CD4-positive, alpha-beta memory T cell (primary cell): ENCODE measurements around the gene HDAC10. TPM values are rescaled to one million over a fixed set of nuclear protein-coding genes. Genes with fewer than 3 reads are reported as not detected.
A peak's percentile ranks its signal among the peaks of the same experiment; 100 is the strongest.
"Not testable (repeated sequence)": the region's sequence is repeated elsewhere in the genome, so short reads cannot be mapped to it uniquely, and the experiment has no call there.

Source experiments
- CTCF ChIA-PET: fragments of 350-600 bp; sonication (Branson Sonifier 250); formaldehyde crosslinking; loops from one replicate; lab custom pipeline; 2021; ENCODE audit warnings: inconsistent platforms; ENCODE audit not compliant: partially characterized antibody; lab: Charles Lee
- POLR2A ChIA-PET: fragments of 350-600 bp; sonication (Branson Sonifier 250); formaldehyde crosslinking; loops from one replicate; lab custom pipeline; 2021; ENCODE audit not compliant: partially characterized antibody; lab: Charles Lee
- DNase-seq, 5 donors: peaks; one replicate each; pipeline versions ENCODE4 v3.0.0 to v3.0.0-alpha.2; 2020 to 2022; ENCODE audit warnings: mixed read lengths in 1 of 5
- H3K27ac ChIP-seq: one replicate; pipeline ENCODE4 v1.7.0; 2013; ENCODE audit warnings: low read depth, low read length
- H3K27me3 ChIP-seq: 2 replicates; pipeline ENCODE4 v1.7.0; 2013; ENCODE audit warnings: mild to moderate bottlenecking, low read length, moderate library complexity; ENCODE audit not compliant: insufficient read depth
- H3K36me3 ChIP-seq: 2 replicates; pipeline ENCODE4 v1.7.0; 2013; ENCODE audit warnings: mild to moderate bottlenecking, low read length, moderate library complexity; ENCODE audit not compliant: insufficient read depth
- H3K4me1 ChIP-seq: 2 replicates; pipeline ENCODE4 v1.7.0; 2013; ENCODE audit warnings: mild to moderate bottlenecking, low read length, moderate library complexity; ENCODE audit not compliant: insufficient read depth
- H3K4me3 ChIP-seq, 2 donors: one replicate each; pipeline ENCODE4 v1.7.0; 2013; ENCODE audit warnings: low read length in 2 of 2, mild to moderate bottlenecking in 1 of 2
- H3K9me3 ChIP-seq, 2 donors: one replicate each; pipeline ENCODE4 v1.7.0; 2013; ENCODE audit warnings: low read length in 2 of 2, control low read depth in 1 of 2; ENCODE audit not compliant: control insufficient read depth in 1 of 2
- H3K27ac Mint-ChIP-seq, 7 donors: one replicate each; pipeline ENCODE4 v1.8.0; 2020 to 2021; ENCODE audit warnings: mixed read lengths in 7 of 7, mild to moderate bottlenecking in 6 of 7, inconsistent platforms in 3 of 7, moderate library complexity in 3 of 7
- H3K27me3 Mint-ChIP-seq, 2 donors: one replicate each; pipeline ENCODE4 v1.8.0; 2020 to 2021; ENCODE audit warnings: mixed read lengths in 2 of 2
- H3K36me3 Mint-ChIP-seq, 2 donors: one replicate each; pipeline ENCODE4 v1.8.0; 2020 to 2021; ENCODE audit warnings: mixed read lengths in 2 of 2, inconsistent platforms in 1 of 2, mild to moderate bottlenecking in 1 of 2
- H3K4me1 Mint-ChIP-seq, 4 donors: one replicate each; pipeline ENCODE4 v1.8.0; 2020 to 2021; ENCODE audit warnings: mixed read lengths in 4 of 4, mild to moderate bottlenecking in 1 of 4
- H3K4me3 Mint-ChIP-seq, 8 donors: one replicate each; pipeline ENCODE4 v1.8.0; 2020 to 2021; ENCODE audit warnings: mixed read lengths in 8 of 8, mild to moderate bottlenecking in 7 of 8, moderate library complexity in 6 of 8, inconsistent platforms in 3 of 8
- H3K9me3 Mint-ChIP-seq, 8 donors: one replicate each; pipeline ENCODE4 v1.8.0; 2020 to 2021; ENCODE audit warnings: mixed read lengths in 8 of 8, mild to moderate bottlenecking in 5 of 8, inconsistent platforms in 3 of 8, moderate library complexity in 1 of 8
- intact Hi-C: fragments of 100-400 bp; cut with micrococcal nuclease; formaldehyde crosslinking; loops from one replicate; pipeline ENCODE4 v1.15.1; 2023
- polyA plus RNA-seq, 2 donors: library from polyadenylated mRNA; unstranded; fragments of 300-500 nt; fragmentation: Illumina TruSeq; gene quantifications; one replicate each; pipeline ENCODE4 v1.2.3, GENCODE V29; 2021
- total RNA-seq, 2 experiments: library from RNA; stranded (reverse); gene quantifications; one replicate each; pipeline ENCODE4 v1.2.3, GENCODE V29; 2021

Gene HDAC10
- total and polyA plus RNA-seq, 4 experiments from 2014 or later = 3.8 to 151 (median 73.7) TPM

DNA sequence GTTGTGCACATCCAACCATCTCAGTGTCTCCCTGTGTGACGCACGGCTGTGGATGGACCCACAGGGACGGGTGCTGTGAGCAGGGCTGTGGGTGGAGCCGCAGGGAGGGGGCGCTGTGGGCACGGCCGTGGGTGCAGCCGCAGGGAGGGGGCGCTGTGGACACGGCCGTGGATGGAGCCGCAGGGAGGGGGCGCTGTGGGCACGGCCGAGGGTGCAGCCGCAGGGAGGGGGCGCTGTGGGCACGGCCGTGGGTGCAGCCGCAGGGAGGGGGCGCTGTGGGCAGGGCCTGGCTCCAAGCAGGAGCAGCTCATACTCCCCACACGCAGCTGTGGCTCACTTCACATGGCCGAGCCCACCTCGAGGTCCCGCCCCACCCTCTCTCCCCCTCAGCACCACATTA lies 25.1 kb upstream of the HDAC10 start:
- no peaks in the 10 kb centered on the region for H3K27me3 ChIP-seq
- Mint-ChIP-seq H3K27me3 (no peaks in the 10 kb centered on the region), H3K27ac (peak overlapping the region in 1 of 7 donors; percentile 66), H3K4me1 (peaks cover 0 to 8% (median 3%) of the 10 kb centered on the region in 4 donors), H3K36me3 (no peaks in the 10 kb centered on the region), H3K9me3 (no peaks in the 10 kb centered on the region), H3K4me3 (no peak overlapping the region)
- peak in 3 of 5 donors; percentile 24 to 58 (median 52) for DNase-seq
- H3K9me3 ChIP-seq = no peaks in the 10 kb centered on the region
- ChIA-PET POLR2A (interaction anchor here (1.0 to 1.4 kb wide), 4 partner anchors 31 to 66 kb away, joined by 3 to 4 read pairs (median 4); no protein-coding TSS in a partner anchor), CTCF (interaction anchor here (1.0 to 2.3 kb wide), 8 partner anchors 34 to 345 kb away, joined by 3 to 17 read pairs (median 4); partner anchors contain the start of gene DENND6B)
- no peak overlapping the region for H3K27ac ChIP-seq
- H3K4me1 ChIP-seq = peaks cover 6% of the 10 kb centered on the region
- intact Hi-C loops = no loop called here
- H3K36me3 ChIP-seq = no peaks in the 10 kb centered on the region
- no peak overlapping the region for H3K4me3 ChIP-seq

DNA sequence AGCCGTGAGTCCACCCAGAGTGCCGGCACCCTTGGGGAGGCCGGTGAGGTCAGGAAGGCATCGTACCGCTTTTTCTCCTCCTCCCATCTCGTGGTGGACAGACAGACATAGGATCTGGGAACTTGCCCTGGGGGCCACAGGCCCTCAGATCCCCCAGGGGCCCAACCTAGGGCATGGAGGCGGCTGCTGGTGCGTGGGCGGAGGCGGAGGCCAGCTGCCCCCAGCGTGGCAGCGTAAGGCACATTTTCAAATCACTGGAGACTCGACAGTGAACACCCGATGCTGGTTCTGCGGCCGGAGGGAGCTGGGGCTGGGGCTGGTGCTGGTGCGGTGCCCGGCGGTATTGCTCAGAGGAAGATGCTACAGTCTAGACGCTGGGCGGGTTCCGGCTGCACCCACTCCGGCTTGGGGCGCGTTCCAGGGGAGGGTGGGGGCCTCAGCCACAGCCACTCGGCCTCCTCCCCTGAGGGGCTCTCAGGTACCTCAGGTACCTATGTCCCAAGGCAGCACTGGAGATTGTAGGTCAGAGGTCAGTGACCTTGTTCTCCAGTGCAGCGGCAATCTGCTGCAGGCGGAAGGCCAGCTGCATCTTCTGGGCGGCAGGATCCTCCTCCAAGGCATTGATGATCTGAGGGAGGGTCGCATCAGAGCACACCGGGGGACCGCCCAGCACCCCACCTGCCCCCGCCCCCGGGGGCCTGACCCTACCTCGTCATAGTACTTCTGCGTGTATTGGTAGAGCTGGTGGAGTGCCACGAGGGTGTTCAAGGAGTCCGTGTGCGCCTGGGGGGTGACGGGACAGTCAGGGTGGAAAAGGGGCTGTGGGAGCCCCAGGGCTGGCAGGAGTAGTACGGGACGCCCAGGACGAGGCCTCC lies 24.4 kb upstream of the HDAC10 start:
- Histone ChIP-seq H3K27me3 (no peaks in the 10 kb centered on the region), H3K4me3 (no peak overlapping the region), H3K27ac (no peak overlapping the region), H3K36me3 (no peaks in the 10 kb centered on the region), H3K9me3 (no peaks in the 10 kb centered on the region), H3K4me1 (peaks cover 14% of the 10 kb centered on the region)
- no peaks in the 10 kb centered on the region for H3K27me3 Mint-ChIP-seq
- POLR2A ChIA-PET = interaction anchor here (1.1 to 1.3 kb wide), 2 partner anchors 39 to 67 kb away, joined by 3 to 4 read pairs; no protein-coding TSS in a partner anchor
- no peak overlapping the region for H3K4me3 Mint-ChIP-seq
- DNase-seq = no peak
- H3K36me3 Mint-ChIP-seq = no peaks in the 10 kb centered on the region
- no peaks in the 10 kb centered on the region for H3K9me3 Mint-ChIP-seq
- peaks cover 0 to 15% (median 8%) of the 10 kb centered on the region in 4 donors for H3K4me1 Mint-ChIP-seq
- H3K27ac Mint-ChIP-seq = no peak overlapping the region
- intact Hi-C loops = no loop called here
- CTCF ChIA-PET = interaction anchor here (0.6 to 2.3 kb wide), 8 partner anchors 33 to 346 kb away, joined by 3 to 17 read pairs (median 4); partner anchors contain the start of gene DENND6B

DNA sequence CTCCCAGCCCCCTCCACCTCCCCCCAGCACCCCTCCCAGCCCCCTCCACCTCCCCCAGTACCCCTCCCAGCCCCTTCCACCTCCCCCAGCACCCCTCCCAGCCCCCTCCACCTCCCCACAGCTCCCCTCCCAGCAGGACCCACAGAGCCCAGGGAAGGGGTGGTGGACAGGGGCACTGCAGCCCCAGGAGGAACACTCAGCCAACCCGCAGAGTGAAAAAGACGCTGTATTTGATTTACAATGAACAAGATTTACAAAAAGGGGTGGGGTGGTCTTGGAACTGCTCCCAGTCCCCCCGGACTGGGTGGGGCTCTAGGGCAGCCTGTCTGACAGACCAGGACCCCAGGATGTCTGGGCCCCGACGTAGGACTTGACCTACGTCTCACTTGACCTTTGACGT lies 23.7 kb upstream of the HDAC10 start:
- peaks cover 15% of the 10 kb centered on the region for H3K4me1 ChIP-seq
- no peaks in the 10 kb centered on the region for H3K9me3 ChIP-seq
- CTCF ChIA-PET = interaction anchor here (0.6 to 2.3 kb wide), 3 partner anchors 53 to 217 kb away, joined by 4 to 17 read pairs (median 4); partner anchors contain the start of gene DENND6B
- Mint-ChIP-seq H3K27ac (no peak overlapping the region), H3K4me1 (peaks cover 0 to 15% (median 8%) of the 10 kb centered on the region in 4 donors), H3K27me3 (no peaks in the 10 kb centered on the region), H3K36me3 (no peaks in the 10 kb centered on the region), H3K9me3 (no peaks in the 10 kb centered on the region), H3K4me3 (no peak overlapping the region)
- intact Hi-C loops = loop anchor here (1.0 to 5.0 kb wide), 3 partner anchors 53 to 223 kb away; partner anchors contain the start of gene DENND6B
- no peak for DNase-seq
- no peaks in the 10 kb centered on the region for H3K27me3 ChIP-seq
- POLR2A ChIA-PET = interaction anchor here (2.8 kb wide), 1 partner anchor 24 kb away, joined by 10 read pairs; the partner anchor contains the start of gene HDAC10
- no peak overlapping the region for H3K27ac ChIP-seq
- H3K4me3 ChIP-seq = no peak overlapping the region
- H3K36me3 ChIP-seq = no peaks in the 10 kb centered on the region

DNA sequence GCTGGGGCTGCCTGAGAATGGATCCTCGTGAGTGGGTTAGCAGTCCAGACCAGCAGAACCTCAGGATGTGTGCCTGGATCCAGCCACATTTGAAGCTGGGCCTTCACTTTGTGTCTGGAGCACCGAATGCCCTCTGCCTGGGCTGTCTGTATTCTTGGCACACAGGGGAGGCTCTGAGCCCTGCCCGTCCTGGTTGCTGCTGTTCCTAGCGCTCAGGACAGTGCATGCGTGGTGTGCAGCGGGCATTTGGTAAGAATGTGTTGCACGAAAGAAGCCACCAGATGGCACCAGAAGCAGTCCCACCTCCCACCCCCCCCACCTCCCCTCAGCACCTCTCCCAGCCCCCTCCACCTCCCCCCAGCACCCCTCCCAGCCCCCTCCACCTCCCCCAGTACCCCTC lies 23.2 kb upstream of the HDAC10 start:
- CTCF ChIA-PET = interaction anchor here (0.7 to 2.3 kb wide), 3 partner anchors 32 to 67 kb away, joined by 4 to 7 read pairs (median 5); no protein-coding TSS in a partner anchor
- Mint-ChIP-seq H3K36me3 (no peaks in the 10 kb centered on the region), H3K27ac (peak overlapping the region in 1 of 7 donors; percentile 72), H3K27me3 (no peaks in the 10 kb centered on the region), H3K4me3 (no peak overlapping the region), H3K4me1 (peaks cover 0 to 15% (median 8%) of the 10 kb centered on the region in 4 donors), H3K9me3 (no peaks in the 10 kb centered on the region)
- no peaks in the 10 kb centered on the region for H3K9me3 ChIP-seq
- peak in 4 of 5 donors; percentile 27 to 45 (median 38) for DNase-seq
- H3K4me3 ChIP-seq = no peak overlapping the region
- no peaks in the 10 kb centered on the region for H3K36me3 ChIP-seq
- intact Hi-C loops = loop anchor here (1.0 to 5.0 kb wide), 3 partner anchors 53 to 223 kb away; partner anchors contain the start of gene DENND6B
- POLR2A ChIA-PET = interaction anchor here (2.8 kb wide), 1 partner anchor 23 kb away, joined by 10 read pairs; the partner anchor contains the start of gene HDAC10
- no peak overlapping the region for H3K27ac ChIP-seq
- H3K4me1 ChIP-seq = peaks cover 19% of the 10 kb centered on the region
- no peaks in the 10 kb centered on the region for H3K27me3 ChIP-seq

DNA sequence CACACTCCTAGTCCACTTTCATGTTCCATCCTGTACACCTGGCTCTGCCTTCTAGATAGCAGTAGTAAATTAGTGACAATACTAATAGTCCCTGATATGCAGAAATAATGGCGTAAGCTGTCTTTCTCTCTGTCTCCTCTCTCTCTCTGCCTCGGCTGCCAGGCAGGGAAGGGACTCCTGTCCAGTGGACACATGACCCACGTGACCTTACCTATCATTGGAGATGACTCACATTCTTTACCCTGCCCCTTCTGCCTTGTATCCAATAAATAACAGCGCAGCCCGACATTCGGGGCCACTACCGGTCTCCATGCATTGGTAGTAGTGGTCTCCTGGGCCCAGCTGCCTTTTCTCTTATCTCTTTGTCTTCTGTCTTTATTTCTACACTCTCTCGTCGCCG lies 22.7 kb upstream of the HDAC10 start:
- not testable (repeated sequence) for H3K27ac ChIP-seq, H3K27me3 Mint-ChIP-seq, H3K27me3 ChIP-seq, H3K9me3 Mint-ChIP-seq, H3K9me3 ChIP-seq, H3K4me3 ChIP-seq, H3K36me3 Mint-ChIP-seq, DNase-seq, H3K36me3 ChIP-seq
- intact Hi-C loops = loop anchor here (1.0 to 5.0 kb wide), 3 partner anchors 54 to 224 kb away; partner anchors contain the start of gene DENND6B
- CTCF ChIA-PET = interaction anchor here (0.7 to 2.3 kb wide), 3 partner anchors 31 to 68 kb away, joined by 4 to 7 read pairs (median 5); no protein-coding TSS in a partner anchor
- Mint-ChIP-seq H3K4me3 (peak overlapping the region in 1 of 8 donors; percentile 39), H3K27ac (peak overlapping the region in 1 of 7 donors; percentile 72), H3K4me1 (peaks cover 0 to 16% (median 8%) of the 10 kb centered on the region in 4 donors)
- POLR2A ChIA-PET = interaction anchor here (2.8 kb wide), 1 partner anchor 23 kb away, joined by 10 read pairs; the partner anchor contains the start of gene HDAC10
- H3K4me1 ChIP-seq = peaks cover 20% of the 10 kb centered on the region

DNA sequence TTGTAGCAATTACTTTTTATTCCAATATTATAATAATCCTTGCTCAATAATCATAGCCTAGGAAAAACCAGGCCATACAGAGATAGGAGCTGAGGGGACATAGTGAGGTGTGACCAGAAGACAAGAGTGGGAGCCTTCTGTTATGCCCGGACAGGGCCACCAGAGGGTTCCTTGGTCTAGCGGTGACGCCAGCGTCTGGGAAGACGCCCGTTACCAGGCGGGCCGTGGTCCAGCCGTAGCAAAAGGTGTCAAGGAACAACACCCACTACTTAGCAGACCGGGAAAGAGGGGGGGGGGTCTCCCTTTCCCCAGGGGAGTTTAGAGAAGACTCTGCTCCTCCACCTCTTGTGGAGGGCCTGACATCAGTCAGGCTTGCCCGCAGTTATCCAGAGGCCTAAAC lies 22.3 kb upstream of the HDAC10 start:
- DNase-seq, H3K36me3 ChIP-seq, H3K36me3 Mint-ChIP-seq, H3K27me3 ChIP-seq, H3K9me3 Mint-ChIP-seq, H3K9me3 ChIP-seq, H3K27ac ChIP-seq, H3K4me3 ChIP-seq, H3K27me3 Mint-ChIP-seq, H3K4me3 Mint-ChIP-seq: not testable (repeated sequence)
- ChIA-PET POLR2A (interaction anchor here (1.9 to 2.8 kb wide), 2 partner anchors 22 to 55 kb away, joined by 4 to 10 read pairs; partner anchors contain the start of gene HDAC10), CTCF (interaction anchor here (1.0 to 2.5 kb wide), 6 partner anchors 22 to 252 kb away, joined by 3 to 10 read pairs (median 6); partner anchors contain the start of genes HDAC10 and SCO2)
- H3K4me1 ChIP-seq = peaks cover 24% of the 10 kb centered on the region
- Mint-ChIP-seq H3K4me1 (peaks cover 1 to 20% (median 8%) of the 10 kb centered on the region in 4 donors), H3K27ac (peak overlapping the region in 1 of 7 donors; percentile 72)
- intact Hi-C loops = loop anchor here (5.0 kb wide), 1 partner anchor 224 kb away; no protein-coding TSS in a partner anchor
